SK-N-SH (cell line): Measurements from ENCODE around the gene CDS2. TPM values are rescaled to one million over a fixed set of nuclear protein-coding genes. Genes with fewer than 3 reads are reported as not detected.

ENCODE experiments used
- CTCF ChIA-PET: fragments of 300-600, 350-600 bp; formaldehyde crosslinking; extraction: SDS; loops from one replicate; lab custom pipeline; 2021; lab: Yijun Ruan, JAX
- POLR2A ChIA-PET: fragments of 350-600 bp; sonication (Branson Sonifier 250); formaldehyde crosslinking; extraction: SDS; loops from one replicate; lab custom pipeline; 2020; ENCODE audit warnings: antibody characterized with exemption, inconsistent platforms; lab: Yijun Ruan, JAX
- DNase-seq: peaks from one replicate; pipeline ENCODE4 v3.0.0; 2012
- H2AFZ ChIP-seq: fragments of 200-600 bp; sonication (generic); 2 replicates; pipeline ENCODE4 v1.8.1; 2016; ENCODE audit warnings: antibody characterized with exemption, mild to moderate bottlenecking, low read depth
- H3F3A ChIP-seq: fragments of 200-600 bp; sonication (generic); replicated peaks from 2 replicates; pipeline ENCODE3; 2016; ENCODE audit warnings: antibody characterized with exemption, mild to moderate bottlenecking; ENCODE audit not compliant: insufficient read depth
- H3K27ac ChIP-seq, 2 experiments: fragments of 200-500 bp in 1 of 2; fragments of 200-600 bp in 1 of 2; sonication (Bioruptor generic) in 1 of 2; sonication (generic), shearing (Covaris generic) in 1 of 2; 2 replicates each; pipeline versions ENCODE4 v1.5.1 to v1.6.1; 2014 to 2016; ENCODE audit warnings: low read depth in 2 of 2, inconsistent platforms in 1 of 2, low read length in 1 of 2, mild to moderate bottlenecking in 1 of 2, mixed read lengths in 1 of 2
- H3K27me3 ChIP-seq: fragments of 200-600 bp; sonication (generic), shearing (Covaris generic); 2 replicates; pipeline ENCODE4 v1.6.1; 2016; ENCODE audit warnings: mixed run types; ENCODE audit not compliant: insufficient read depth
- H3K36me3 ChIP-seq, 2 experiments: fragments of 200-500 bp in 1 of 2; fragments of 200-600 bp in 1 of 2; sonication (Bioruptor generic) in 1 of 2; sonication (generic) in 1 of 2; replicated peaks in 1 of 2; 2 replicates each; pipeline versions ENCODE3 to v1.5.1; 2014 to 2016; ENCODE audit warnings: low read length in 1 of 2, mild to moderate bottlenecking in 1 of 2; ENCODE audit not compliant: insufficient read depth in 2 of 2, control insufficient read depth in 1 of 2
- H3K4me1 ChIP-seq, 2 experiments: fragments of 200-500 bp in 1 of 2; fragments of 200-600 bp in 1 of 2; sonication (Bioruptor generic) in 1 of 2; sonication (generic), shearing (Covaris generic) in 1 of 2; 2 replicates each; pipeline versions ENCODE4 v1.5.1 to v1.6.1; 2014 to 2016; ENCODE audit warnings: low read depth in 1 of 2, low read length in 1 of 2, mixed run types in 1 of 2; ENCODE audit not compliant: insufficient read depth in 2 of 2, control insufficient read depth in 1 of 2
- H3K4me2 ChIP-seq: fragments of 200-600 bp; sonication (generic), shearing (Covaris generic); 2 replicates; pipeline ENCODE4 v1.6.1; 2017; ENCODE audit warnings: mixed run types
- H3K4me3 ChIP-seq, 2 experiments: fragments of 200-500 bp in 1 of 2; fragments of 200-600 bp in 1 of 2; sonication (Bioruptor generic) in 1 of 2; sonication (generic), shearing (Covaris generic) in 1 of 2; 2 replicates each; pipeline versions ENCODE4 v1.5.1 to v1.8.1; 2014 to 2016; ENCODE audit warnings: low read depth in 2 of 2, inconsistent platforms in 1 of 2, low read length in 1 of 2, mild to moderate bottlenecking in 1 of 2, mixed read lengths in 1 of 2, moderate library complexity in 1 of 2
- H3K79me2 ChIP-seq: fragments of 200-600 bp; sonication (generic); 2 replicates; pipeline ENCODE4 v1.8.1; 2017; ENCODE audit warnings: mild to moderate bottlenecking; ENCODE audit not compliant: insufficient read depth
- H3K9ac ChIP-seq: fragments of 200-600 bp; sonication (generic); 2 replicates; pipeline ENCODE4 v1.6.1; 2017; ENCODE audit warnings: mixed run types
- H3K9me2 ChIP-seq: fragments of 200-600 bp; sonication (generic); 2 replicates; pipeline ENCODE4 v1.6.1; 2017; ENCODE audit warnings: mixed run types
- H3K9me3 ChIP-seq: fragments of 200-600 bp; sonication (generic); 2 replicates; pipeline ENCODE4 v1.6.1; 2017; ENCODE audit warnings: mixed run types, mild to moderate bottlenecking, moderate library complexity
- H4K20me1 ChIP-seq: fragments of 200-600 bp; sonication (generic); 2 replicates; pipeline ENCODE4 v1.6.1; 2017; ENCODE audit warnings: mild to moderate bottlenecking, mixed run types; ENCODE audit not compliant: insufficient read depth
- ELF1 ChIP-seq: IDR thresholded peaks from 2 replicates; pipeline ENCODE4 v1.4.0; 2012
- EP300 ChIP-seq, 2 experiments: IDR thresholded peaks; 2 replicates each; pipeline versions ENCODE4 v1.4.0 to v1.6.1; 2012; ENCODE audit warnings: borderline replicate concordance in 1 of 2, low read depth in 1 of 2, low read length in 1 of 2
- FOSL2 ChIP-seq: IDR thresholded peaks from 2 replicates; pipeline ENCODE4 v1.4.0; 2012; ENCODE audit warnings: low read depth, mild to moderate bottlenecking, moderate library complexity, borderline replicate concordance
- FOXJ3 ChIP-seq: sonication (generic); formaldehyde crosslinking; IDR thresholded peaks from 2 replicates; pipeline ENCODE4 v1.5.1; 2020; ENCODE audit warnings: mild to moderate bottlenecking, missing genetic modification reagents
- GABPA ChIP-seq: IDR thresholded peaks from 2 replicates; pipeline ENCODE4 v1.4.0; 2012; ENCODE audit warnings: low read depth, mild to moderate bottlenecking
- MXI1 ChIP-seq: IDR thresholded peaks from 2 replicates; pipeline ENCODE4 v1.6.1; 2012; ENCODE audit warnings: mild to moderate bottlenecking, low read depth, low read length, improper control_type of control experiment
- POLR2AphosphoS5 ChIP-seq: IDR thresholded peaks from 2 replicates; pipeline ENCODE4 v1.6.1; 2012; ENCODE audit warnings: low read depth, low read length
- RAD21 ChIP-seq: IDR thresholded peaks from 2 replicates; pipeline ENCODE4 v1.6.1; 2012; ENCODE audit warnings: mild to moderate bottlenecking, low read length
- RCOR1 ChIP-seq: fragments of 150-350 bp; IDR thresholded peaks from 2 replicates; pipeline ENCODE4 v1.6.1; 2017; ENCODE audit warnings: antibody characterized with exemption, low read length
- RXRA ChIP-seq: IDR thresholded peaks from 2 replicates; pipeline ENCODE4 v1.4.0; 2012; ENCODE audit warnings: low read depth, mild to moderate bottlenecking, borderline replicate concordance
- TEAD4 ChIP-seq: IDR thresholded peaks from 2 replicates; pipeline ENCODE4 v1.4.0; 2012; ENCODE audit warnings: mild to moderate bottlenecking, borderline replicate concordance; ENCODE audit not compliant: insufficient read depth
- WGBS: methylation state at CpG from one replicate; pipeline ENCODE4 v1.1.6; 2017; ENCODE audit warnings: low lambda C conversion rate; 5-methylcytosine and 5-hydroxymethylcytosine counted together
- polyA plus RNA-seq, 3 experiments: library from polyadenylated mRNA; depleted of rRNA; stranded (reverse); fragments of >200 nt; gene quantifications; 2 replicates each; pipeline ENCODE4 v1.2.3, GENCODE V29; 2012
- TF ChIP-seq, protein P1 (sequence below): IDR thresholded peaks from 2 replicates; pipeline ENCODE4 v1.4.0; 2012; ENCODE audit warnings: low read depth
- TF ChIP-seq, protein P2 (sequence below): IDR thresholded peaks from 2 replicates; pipeline ENCODE4; 2012
- TF ChIP-seq, protein P3 (sequence below): IDR thresholded peaks from 2 replicates; pipeline ENCODE4 v1.4.0; 2012; ENCODE audit warnings: low read depth, borderline replicate concordance
- TF ChIP-seq, protein P4 (sequence below): fragments of 150-350 bp; IDR thresholded peaks from 2 replicates; pipeline ENCODE4 v1.6.1; 2016; ENCODE audit warnings: mild to moderate bottlenecking, low read depth, low read length
- TF ChIP-seq, protein P5 (sequence below): fragments of 200-600 bp; sonication (generic); IDR thresholded peaks from 2 replicates; pipeline ENCODE4 v1.6.1; 2017; ENCODE audit warnings: antibody characterized with exemption, mild to moderate bottlenecking, moderate library complexity
- TF ChIP-seq, protein P6 (sequence below): IDR thresholded peaks from 2 replicates; pipeline ENCODE4 v1.4.0; 2012; ENCODE audit warnings: low read depth, borderline replicate concordance

Gene CDS2
- polyA plus RNA-seq, 1 of the 3 experiments (the other 2 are of a cell fraction) = 13.9 TPM

DNA sequence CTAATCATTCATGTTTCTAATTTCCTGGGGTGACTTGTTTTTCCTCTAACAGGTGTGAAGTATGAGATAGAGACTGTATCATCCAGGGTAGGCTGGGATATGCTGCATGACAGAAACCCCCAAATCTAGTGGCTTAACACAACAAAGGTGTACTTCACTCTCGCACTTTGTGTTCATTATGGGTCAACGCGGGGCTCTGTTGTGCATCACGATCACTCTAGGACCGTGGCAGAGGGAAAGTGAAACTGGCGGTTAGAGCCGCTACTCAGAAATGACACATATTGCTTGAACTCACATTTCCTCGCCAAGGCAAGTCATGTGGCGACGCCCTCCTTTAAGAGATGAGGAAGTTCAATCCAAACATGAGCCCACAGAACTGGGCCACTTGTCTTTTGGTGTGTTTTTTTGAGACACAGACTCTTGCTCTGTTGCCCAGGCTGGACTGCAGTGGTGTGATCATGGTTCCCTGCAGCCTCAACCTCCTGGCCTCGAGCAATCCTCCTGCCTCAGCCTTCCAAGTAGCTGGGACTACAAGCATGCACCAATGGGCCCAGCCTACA, 48.3 kb upstream of the CDS2 start:
- H3K4me2 ChIP-seq = no peak overlapping the region
- H3K36me3 ChIP-seq = no peaks in the 10 kb centered on the region
- CTCF ChIA-PET = no interaction called here
- H3K4me3 ChIP-seq = no peak overlapping the region
- no peaks in the 10 kb centered on the region for H3K9me3 ChIP-seq
- POLR2A ChIA-PET = no interaction called here
- no peaks in the 10 kb centered on the region for H3K79me2 ChIP-seq
- H3F3A ChIP-seq = no peaks in the 10 kb centered on the region
- 83% methylated on average over 11 of the region's 11 CpGs for WGBS
- H4K20me1 ChIP-seq = no peaks in the 10 kb centered on the region
- H2AFZ ChIP-seq = no peak overlapping the region
- no peaks in the 10 kb centered on the region for H3K27me3 ChIP-seq
- H3K4me1 ChIP-seq = no peaks in the 10 kb centered on the region; a peak in 1 of 4 replicates
- no peaks in the 10 kb centered on the region for H3K9me2 ChIP-seq
- no peak for DNase-seq
- TF ChIP-seq ELF1 = no peak
- no peak for TF ChIP-seq RCOR1
- no peak for TF ChIP-seq POLR2AphosphoS5
- no peak for TF ChIP-seq FOXJ3 (CRISPR knock-in tag)
- no peak for TF ChIP-seq EP300 (IDR thresholded peaks at IDR 0.05; ENCODE audit: borderline replicate concordance in 1 of 2, low read depth in 1 of 2, low read length in 1 of 2)
- TF ChIP-seq RAD21 = no peak
- TF ChIP-seq, protein P1, sequence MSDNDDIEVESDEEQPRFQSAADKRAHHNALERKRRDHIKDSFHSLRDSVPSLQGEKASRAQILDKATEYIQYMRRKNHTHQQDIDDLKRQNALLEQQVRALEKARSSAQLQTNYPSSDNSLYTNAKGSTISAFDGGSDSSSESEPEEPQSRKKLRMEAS = no peak
- TF ChIP-seq FOSL2 = no peak
- TF ChIP-seq GABPA = no peak
- TF ChIP-seq RXRA = no peak
- TF ChIP-seq TEAD4 = no peak
- TF ChIP-seq, protein P2, sequence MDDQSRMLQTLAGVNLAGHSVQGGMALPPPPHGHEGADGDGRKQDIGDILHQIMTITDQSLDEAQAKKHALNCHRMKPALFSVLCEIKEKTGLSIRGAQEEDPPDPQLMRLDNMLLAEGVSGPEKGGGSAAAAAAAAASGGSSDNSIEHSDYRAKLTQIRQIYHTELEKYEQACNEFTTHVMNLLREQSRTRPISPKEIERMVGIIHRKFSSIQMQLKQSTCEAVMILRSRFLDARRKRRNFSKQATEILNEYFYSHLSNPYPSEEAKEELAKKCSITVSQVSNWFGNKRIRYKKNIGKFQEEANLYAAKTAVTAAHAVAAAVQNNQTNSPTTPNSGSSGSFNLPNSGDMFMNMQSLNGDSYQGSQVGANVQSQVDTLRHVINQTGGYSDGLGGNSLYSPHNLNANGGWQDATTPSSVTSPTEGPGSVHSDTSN = no peak
- no peak for TF ChIP-seq MXI1
- TF ChIP-seq, protein P3, sequence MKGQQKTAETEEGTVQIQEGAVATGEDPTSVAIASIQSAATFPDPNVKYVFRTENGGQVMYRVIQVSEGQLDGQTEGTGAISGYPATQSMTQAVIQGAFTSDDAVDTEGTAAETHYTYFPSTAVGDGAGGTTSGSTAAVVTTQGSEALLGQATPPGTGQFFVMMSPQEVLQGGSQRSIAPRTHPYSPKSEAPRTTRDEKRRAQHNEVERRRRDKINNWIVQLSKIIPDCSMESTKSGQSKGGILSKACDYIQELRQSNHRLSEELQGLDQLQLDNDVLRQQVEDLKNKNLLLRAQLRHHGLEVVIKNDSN = no peak
- TF ChIP-seq, protein P4, sequence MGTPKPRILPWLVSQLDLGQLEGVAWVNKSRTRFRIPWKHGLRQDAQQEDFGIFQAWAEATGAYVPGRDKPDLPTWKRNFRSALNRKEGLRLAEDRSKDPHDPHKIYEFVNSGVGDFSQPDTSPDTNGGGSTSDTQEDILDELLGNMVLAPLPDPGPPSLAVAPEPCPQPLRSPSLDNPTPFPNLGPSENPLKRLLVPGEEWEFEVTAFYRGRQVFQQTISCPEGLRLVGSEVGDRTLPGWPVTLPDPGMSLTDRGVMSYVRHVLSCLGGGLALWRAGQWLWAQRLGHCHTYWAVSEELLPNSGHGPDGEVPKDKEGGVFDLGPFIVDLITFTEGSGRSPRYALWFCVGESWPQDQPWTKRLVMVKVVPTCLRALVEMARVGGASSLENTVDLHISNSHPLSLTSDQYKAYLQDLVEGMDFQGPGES = no peak
- H3K9ac ChIP-seq = no peak overlapping the region
- no peak overlapping the region for H3K27ac ChIP-seq

DNA sequence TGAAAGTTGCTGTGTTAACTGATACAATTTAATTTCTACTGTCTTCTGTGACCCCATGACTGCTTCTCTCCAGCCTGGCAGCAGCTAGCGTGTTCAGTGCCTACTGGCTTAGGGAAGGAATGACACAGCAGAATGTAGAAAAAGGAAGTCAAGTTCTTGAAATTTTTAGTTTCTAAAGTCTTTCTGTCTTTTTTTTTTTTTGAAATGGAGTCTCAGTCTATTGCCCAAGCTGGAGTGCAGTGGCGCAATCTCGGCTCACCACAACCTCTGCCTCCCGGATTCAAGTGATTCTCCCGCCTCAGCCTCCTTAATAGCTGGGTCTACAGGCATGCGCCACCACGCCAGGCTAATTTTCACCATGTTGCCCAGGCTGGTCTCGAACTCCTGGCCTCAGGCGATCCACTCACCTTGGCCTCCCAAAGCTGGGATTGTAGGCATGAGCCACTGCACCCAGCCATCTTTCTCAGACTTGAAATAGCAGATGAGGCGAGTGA, 46.4 kb upstream of the CDS2 start:
- no peaks in the 10 kb centered on the region for H3K79me2 ChIP-seq
- H3F3A ChIP-seq = no peaks in the 10 kb centered on the region
- H3K36me3 ChIP-seq = no peaks in the 10 kb centered on the region
- no peak overlapping the region for H3K27ac ChIP-seq
- 94% methylated on average over 10 of the region's 10 CpGs for WGBS
- H3K4me1 ChIP-seq = no peaks in the 10 kb centered on the region
- no peak overlapping the region for H3K4me2 ChIP-seq
- DNase-seq = no peak
- POLR2A ChIA-PET = no interaction called here
- no peak overlapping the region for H2AFZ ChIP-seq
- TF ChIP-seq, protein P5, sequence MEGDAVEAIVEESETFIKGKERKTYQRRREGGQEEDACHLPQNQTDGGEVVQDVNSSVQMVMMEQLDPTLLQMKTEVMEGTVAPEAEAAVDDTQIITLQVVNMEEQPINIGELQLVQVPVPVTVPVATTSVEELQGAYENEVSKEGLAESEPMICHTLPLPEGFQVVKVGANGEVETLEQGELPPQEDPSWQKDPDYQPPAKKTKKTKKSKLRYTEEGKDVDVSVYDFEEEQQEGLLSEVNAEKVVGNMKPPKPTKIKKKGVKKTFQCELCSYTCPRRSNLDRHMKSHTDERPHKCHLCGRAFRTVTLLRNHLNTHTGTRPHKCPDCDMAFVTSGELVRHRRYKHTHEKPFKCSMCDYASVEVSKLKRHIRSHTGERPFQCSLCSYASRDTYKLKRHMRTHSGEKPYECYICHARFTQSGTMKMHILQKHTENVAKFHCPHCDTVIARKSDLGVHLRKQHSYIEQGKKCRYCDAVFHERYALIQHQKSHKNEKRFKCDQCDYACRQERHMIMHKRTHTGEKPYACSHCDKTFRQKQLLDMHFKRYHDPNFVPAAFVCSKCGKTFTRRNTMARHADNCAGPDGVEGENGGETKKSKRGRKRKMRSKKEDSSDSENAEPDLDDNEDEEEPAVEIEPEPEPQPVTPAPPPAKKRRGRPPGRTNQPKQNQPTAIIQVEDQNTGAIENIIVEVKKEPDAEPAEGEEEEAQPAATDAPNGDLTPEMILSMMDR = no peak
- TF ChIP-seq, protein P3 = no peak
- TF ChIP-seq, protein P6, sequence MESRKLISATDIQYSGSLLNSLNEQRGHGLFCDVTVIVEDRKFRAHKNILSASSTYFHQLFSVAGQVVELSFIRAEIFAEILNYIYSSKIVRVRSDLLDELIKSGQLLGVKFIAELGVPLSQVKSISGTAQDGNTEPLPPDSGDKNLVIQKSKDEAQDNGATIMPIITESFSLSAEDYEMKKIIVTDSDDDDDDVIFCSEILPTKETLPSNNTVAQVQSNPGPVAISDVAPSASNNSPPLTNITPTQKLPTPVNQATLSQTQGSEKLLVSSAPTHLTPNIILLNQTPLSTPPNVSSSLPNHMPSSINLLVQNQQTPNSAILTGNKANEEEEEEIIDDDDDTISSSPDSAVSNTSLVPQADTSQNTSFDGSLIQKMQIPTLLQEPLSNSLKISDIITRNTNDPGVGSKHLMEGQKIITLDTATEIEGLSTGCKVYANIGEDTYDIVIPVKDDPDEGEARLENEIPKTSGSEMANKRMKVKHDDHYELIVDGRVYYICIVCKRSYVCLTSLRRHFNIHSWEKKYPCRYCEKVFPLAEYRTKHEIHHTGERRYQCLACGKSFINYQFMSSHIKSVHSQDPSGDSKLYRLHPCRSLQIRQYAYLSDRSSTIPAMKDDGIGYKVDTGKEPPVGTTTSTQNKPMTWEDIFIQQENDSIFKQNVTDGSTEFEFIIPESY = no peak
- H4K20me1 ChIP-seq = no peaks in the 10 kb centered on the region
- no peak overlapping the region for H3K9ac ChIP-seq
- no peaks in the 10 kb centered on the region for H3K9me2 ChIP-seq
- CTCF ChIA-PET = interaction anchor here (2.0 kb wide), 2 partner anchors 18 to 124 kb away, joined by 5 read pairs; no protein-coding TSS in a partner anchor
- no peak overlapping the region for H3K4me3 ChIP-seq
- no peaks in the 10 kb centered on the region for H3K9me3 ChIP-seq
- no peaks in the 10 kb centered on the region for H3K27me3 ChIP-seq
